ENCODE measurements around the gene SBK1. TPM values are rescaled to one million over a fixed set of nuclear protein-coding genes. Genes with fewer than 3 reads are reported as not detected.

The SBK1 gene
- total and polyA plus RNA-seq, 4 experiments from 2014 or later, result 1.2 to 14.6 (median 13.7) TPM

GRCh38 chr16:28289048-28289447 is 3.3 kb upstream of the SBK1 start:
- H3K9me3 ChIP-seq (ENCODE audit: control insufficient read depth in 1 of 2, low read length in 2 of 2), result no peaks in the 10 kb centered on the region
- POLR2A ChIA-PET (ENCODE audit: partially characterized antibody), result interaction anchor here (1.6 to 1.7 kb wide), 2 partner anchors 11 to 21 kb away, joined by 4 to 8 read pairs; no protein-coding TSS in a partner anchor
- no peak overlapping the region for H3K27ac ChIP-seq (ENCODE audit: low read depth, low read length)
- H3K36me3 Mint-ChIP-seq, result peaks cover 0 to 2% of the 10 kb centered on the region in 2 donors
- no peaks in the 10 kb centered on the region for H3K27me3 ChIP-seq (ENCODE audit: insufficient read depth, low read length)
- H3K4me1 Mint-ChIP-seq, result peaks cover 19 to 45% (median 29%) of the 10 kb centered on the region in 4 donors
- intact Hi-C loops (cut with micrococcal nuclease), result no loop called here
- H3K9me3 Mint-ChIP-seq, result no peaks in the 10 kb centered on the region
- H3K4me3 Mint-ChIP-seq, result peak overlapping the region in 3 of 8 donors; percentile 11 to 63 (median 42)
- H3K27me3 Mint-ChIP-seq, result no peaks in the 10 kb centered on the region
- no peak for DNase-seq
- CTCF ChIA-PET (ENCODE audit: partially characterized antibody), result interaction anchor here (0.8 to 1.9 kb wide), 2 partner anchors 10 to 28 kb away, joined by 4 to 8 read pairs; no protein-coding TSS in a partner anchor
- peak overlapping the region in 3 of 7 donors; percentile 70 to 78 (median 72) for H3K27ac Mint-ChIP-seq
- H3K36me3 ChIP-seq (ENCODE audit: insufficient read depth, low read length), result no peaks in the 10 kb centered on the region
- peaks cover 31% of the 10 kb centered on the region for H3K4me1 ChIP-seq (ENCODE audit: insufficient read depth, low read length)
- H3K4me3 ChIP-seq (ENCODE audit: low read length in 2 of 2), result no peak overlapping the region

- H3K9me3 ChIP-seq (ENCODE audit: control insufficient read depth in 1 of 2, low read length in 2 of 2), result no peaks in the 10 kb centered on the region
- intact Hi-C loops (cut with micrococcal nuclease), result no loop called here
- peaks cover 1 to 2% of the 10 kb centered on the region in 2 donors for H3K36me3 Mint-ChIP-seq
- no peak overlapping the region for H3K27ac ChIP-seq (ENCODE audit: low read depth, low read length)
- no peaks in the 10 kb centered on the region for H3K27me3 ChIP-seq (ENCODE audit: insufficient read depth, low read length)
- ChIA-PET CTCF (ENCODE audit: partially characterized antibody) (interaction anchor here (0.7 to 4.7 kb wide), 2 partner anchors 9 to 12 kb away, joined by 3 to 30 read pairs; no protein-coding TSS in a partner anchor), POLR2A (ENCODE audit: partially characterized antibody) (no interaction called here)
- no peak overlapping the region for H3K4me3 ChIP-seq (ENCODE audit: low read length in 2 of 2)
- H3K9me3 Mint-ChIP-seq, result no peaks in the 10 kb centered on the region
- H3K4me1 Mint-ChIP-seq, result peaks cover 28 to 56% (median 40%) of the 10 kb centered on the region in 4 donors
- no peaks in the 10 kb centered on the region for H3K36me3 ChIP-seq (ENCODE audit: insufficient read depth, low read length)
- H3K27me3 Mint-ChIP-seq, result no peaks in the 10 kb centered on the region
- H3K4me1 ChIP-seq (ENCODE audit: insufficient read depth, low read length), result peaks cover 42% of the 10 kb centered on the region
- H3K4me3 Mint-ChIP-seq, result peak overlapping the region in 7 of 8 donors; percentile 20 to 70 (median 44)
- no peak for DNase-seq
- H3K27ac Mint-ChIP-seq, result peak overlapping the region in 4 of 7 donors; percentile 38 to 84 (median 56)
Measured at GRCh38 chr16:28289939-28290858, 2.1 kb upstream of the SBK1 start.

- no peaks in the 10 kb centered on the region for H3K9me3 ChIP-seq (ENCODE audit: control insufficient read depth in 1 of 2, low read length in 2 of 2)
- H3K4me3 Mint-ChIP-seq, result peak overlapping the region in 5 of 8 donors; percentile 32 to 75 (median 70)
- no peak overlapping the region for H3K27ac ChIP-seq (ENCODE audit: low read depth, low read length)
- no peak for DNase-seq
- no peaks in the 10 kb centered on the region for H3K9me3 Mint-ChIP-seq
- H3K27me3 ChIP-seq (ENCODE audit: insufficient read depth, low read length), result no peaks in the 10 kb centered on the region
- peak overlapping the region in 5 of 7 donors; percentile 12 to 88 (median 66) for H3K27ac Mint-ChIP-seq
- H3K36me3 Mint-ChIP-seq, result peaks cover 4 to 5% of the 10 kb centered on the region in 2 donors
- POLR2A ChIA-PET (ENCODE audit: partially characterized antibody), result interaction anchor here (4.8 to 5.2 kb wide), 2 partner anchors 13 to 19 kb away, joined by 33 to 114 read pairs; no protein-coding TSS in a partner anchor
- H3K27me3 Mint-ChIP-seq, result no peaks in the 10 kb centered on the region
- CTCF ChIA-PET (ENCODE audit: partially characterized antibody), result interaction anchor here (0.7 to 4.7 kb wide), 4 partner anchors 8 to 26 kb away, joined by 3 to 30 read pairs (median 16); no protein-coding TSS in a partner anchor
- H3K4me1 ChIP-seq (ENCODE audit: insufficient read depth, low read length), result peaks cover 49% of the 10 kb centered on the region
- peaks cover 32 to 61% (median 45%) of the 10 kb centered on the region in 4 donors for H3K4me1 Mint-ChIP-seq
- intact Hi-C loops (cut with micrococcal nuclease), result no loop called here
- no peaks in the 10 kb centered on the region for H3K36me3 ChIP-seq (ENCODE audit: insufficient read depth, low read length)
- H3K4me3 ChIP-seq (ENCODE audit: low read length in 2 of 2), result no peak overlapping the region
Measured at GRCh38 chr16:28290859-28291254, 1.5 kb upstream of the SBK1 start.

- H3K36me3 ChIP-seq (ENCODE audit: insufficient read depth, low read length), result no peaks in the 10 kb centered on the region
- peaks cover 69% of the 10 kb centered on the region for H3K4me1 ChIP-seq (ENCODE audit: insufficient read depth, low read length)
- peak overlapping the region; percentile 75 for H3K27ac ChIP-seq (ENCODE audit: low read depth, low read length)
- H3K4me3 ChIP-seq (ENCODE audit: low read length in 2 of 2), result peak overlapping the region; percentile 72 to 88
- no peaks in the 10 kb centered on the region for H3K9me3 ChIP-seq (ENCODE audit: control insufficient read depth in 1 of 2, low read length in 2 of 2)
- H3K27me3 Mint-ChIP-seq, result no peaks in the 10 kb centered on the region
- peak overlapping the region; percentile 93 to 97 (median 95) for H3K4me3 Mint-ChIP-seq
- H3K4me1 Mint-ChIP-seq, result peaks cover 43 to 74% (median 60%) of the 10 kb centered on the region in 4 donors
- no peaks in the 10 kb centered on the region for H3K9me3 Mint-ChIP-seq
- ChIA-PET POLR2A (ENCODE audit: partially characterized antibody) (interaction anchor here (0.6 to 5.2 kb wide), 9 partner anchors 9 to 201 kb away, joined by 3 to 114 read pairs (median 10); partner anchors contain the start of gene APOBR), CTCF (ENCODE audit: partially characterized antibody) (interaction anchor here (1.0 to 4.7 kb wide), 5 partner anchors 10 to 24 kb away, joined by 3 to 30 read pairs (median 7); no protein-coding TSS in a partner anchor)
- no peaks in the 10 kb centered on the region for H3K27me3 ChIP-seq (ENCODE audit: insufficient read depth, low read length)
- peak overlapping the region; percentile 82 to 96 (median 93) for H3K27ac Mint-ChIP-seq
- H3K36me3 Mint-ChIP-seq, result peaks cover 8% of the 10 kb centered on the region in 2 donors
- peak; percentile 24 to 49 (median 40) for DNase-seq
- intact Hi-C loops (cut with micrococcal nuclease), result loop anchor here (1.0 kb wide), 1 partner anchor 16 kb away; no protein-coding TSS in a partner anchor
Measured at GRCh38 chr16:28292731-28293600, 641 bp downstream of the SBK1 start.

- intact Hi-C loops (cut with micrococcal nuclease), result loop anchor here (1.0 kb wide), 1 partner anchor 16 kb away; no protein-coding TSS in a partner anchor
- Histone ChIP-seq H3K9me3 (ENCODE audit: control insufficient read depth in 1 of 2, low read length in 2 of 2) (no peaks in the 10 kb centered on the region), H3K4me3 (ENCODE audit: low read length in 2 of 2) (peak overlapping the region; percentile 72 to 88), H3K27ac (ENCODE audit: low read depth, low read length) (peak overlapping the region; percentile 75), H3K4me1 (ENCODE audit: insufficient read depth, low read length) (peaks cover 69% of the 10 kb centered on the region), H3K27me3 (ENCODE audit: insufficient read depth, low read length) (no peaks in the 10 kb centered on the region), H3K36me3 (ENCODE audit: insufficient read depth, low read length) (no peaks in the 10 kb centered on the region)
- Mint-ChIP-seq H3K4me1 (peaks cover 46 to 74% (median 63%) of the 10 kb centered on the region in 4 donors), H3K36me3 (peaks cover 8 to 9% of the 10 kb centered on the region in 2 donors), H3K27me3 (no peaks in the 10 kb centered on the region), H3K9me3 (no peaks in the 10 kb centered on the region), H3K4me3 (peak overlapping the region; percentile 85 to 95 (median 88)), H3K27ac (peak overlapping the region; percentile 44 to 85 (median 73))
- DNase-seq, result no peak
- ChIA-PET CTCF (ENCODE audit: partially characterized antibody) (interaction anchor here (1.0 to 4.7 kb wide), 5 partner anchors 10 to 23 kb away, joined by 3 to 30 read pairs (median 7); no protein-coding TSS in a partner anchor), POLR2A (ENCODE audit: partially characterized antibody) (interaction anchor here (1.5 to 5.2 kb wide), 6 partner anchors 8 to 25 kb away, joined by 3 to 114 read pairs (median 18); no protein-coding TSS in a partner anchor)
Measured at GRCh38 chr16:28293601-28293960, 1.3 kb downstream of the SBK1 start.

GRCh38 chr16:28294201-28294600 is 1.9 kb downstream of the SBK1 start:
- Mint-ChIP-seq H3K36me3 (peaks cover 8 to 9% of the 10 kb centered on the region in 2 donors), H3K4me1 (peaks cover 43 to 71% (median 61%) of the 10 kb centered on the region in 4 donors), H3K27me3 (no peaks in the 10 kb centered on the region), H3K9me3 (no peaks in the 10 kb centered on the region), H3K27ac (peak overlapping the region in 6 of 7 donors; percentile 44 to 85 (median 75)), H3K4me3 (peak overlapping the region; percentile 85 to 95 (median 88))
- no peak overlapping the region for H3K27ac ChIP-seq (ENCODE audit: low read depth, low read length)
- peak overlapping the region; percentile 72 to 88 for H3K4me3 ChIP-seq (ENCODE audit: low read length in 2 of 2)
- POLR2A ChIA-PET (ENCODE audit: partially characterized antibody), result interaction anchor here (1.5 to 5.2 kb wide), 5 partner anchors 12 to 26 kb away, joined by 3 to 114 read pairs (median 23); no protein-coding TSS in a partner anchor
- intact Hi-C loops (cut with micrococcal nuclease), result no loop called here
- H3K36me3 ChIP-seq (ENCODE audit: insufficient read depth, low read length), result no peaks in the 10 kb centered on the region
- H3K4me1 ChIP-seq (ENCODE audit: insufficient read depth, low read length), result peaks cover 69% of the 10 kb centered on the region
- DNase-seq, result no peak
- CTCF ChIA-PET (ENCODE audit: partially characterized antibody), result interaction anchor here (1.2 to 4.7 kb wide), 4 partner anchors 9 to 23 kb away, joined by 3 to 30 read pairs (median 18); no protein-coding TSS in a partner anchor
- no peaks in the 10 kb centered on the region for H3K27me3 ChIP-seq (ENCODE audit: insufficient read depth, low read length)
- no peaks in the 10 kb centered on the region for H3K9me3 ChIP-seq (ENCODE audit: control insufficient read depth in 1 of 2, low read length in 2 of 2)
